Lower leg skin (tissue), 3 donors: Measurements from ENCODE around the gene CLSTN1.

Source experiments
- POLR2A ChIP-seq, 2 donors: fragments of 450-650 bp; IDR thresholded peaks; one replicate each; pipeline ENCODE4 v1.6.1; 2016 to 2017; ENCODE audit warnings: antibody characterized with exemption in 2 of 2, mild to moderate bottlenecking in 1 of 2, moderate library complexity in 1 of 2
- TF ChIP-seq, protein P1 (sequence below), 3 donors: fragments of 450-650 bp; IDR thresholded peaks; one replicate each; pipeline ENCODE4 v1.5.1; 2016; ENCODE audit warnings: antibody characterized with exemption in 3 of 3, mild to moderate bottlenecking in 3 of 3, moderate library complexity in 2 of 3

DNA sequence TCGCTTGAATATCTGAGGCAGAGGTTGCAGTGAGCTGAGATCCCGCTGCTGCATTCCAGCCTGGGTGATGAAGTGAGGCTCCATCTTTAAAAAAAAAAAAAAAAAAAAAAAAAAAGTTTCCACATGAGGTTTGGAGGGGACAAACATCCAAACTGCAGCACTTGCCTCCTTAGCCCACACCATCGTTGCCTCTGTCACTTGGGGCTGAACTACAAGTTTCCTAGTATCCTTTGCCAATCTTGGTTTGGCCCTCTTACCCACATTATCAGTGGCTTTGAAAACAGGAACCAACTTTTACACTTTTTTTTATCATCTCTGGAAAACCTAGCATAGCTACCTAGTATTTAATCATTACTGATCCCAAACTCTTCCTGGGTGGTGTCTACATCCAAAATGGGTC, 59.2 kb downstream of the CLSTN1 start:
- TF ChIP-seq, protein P1, sequence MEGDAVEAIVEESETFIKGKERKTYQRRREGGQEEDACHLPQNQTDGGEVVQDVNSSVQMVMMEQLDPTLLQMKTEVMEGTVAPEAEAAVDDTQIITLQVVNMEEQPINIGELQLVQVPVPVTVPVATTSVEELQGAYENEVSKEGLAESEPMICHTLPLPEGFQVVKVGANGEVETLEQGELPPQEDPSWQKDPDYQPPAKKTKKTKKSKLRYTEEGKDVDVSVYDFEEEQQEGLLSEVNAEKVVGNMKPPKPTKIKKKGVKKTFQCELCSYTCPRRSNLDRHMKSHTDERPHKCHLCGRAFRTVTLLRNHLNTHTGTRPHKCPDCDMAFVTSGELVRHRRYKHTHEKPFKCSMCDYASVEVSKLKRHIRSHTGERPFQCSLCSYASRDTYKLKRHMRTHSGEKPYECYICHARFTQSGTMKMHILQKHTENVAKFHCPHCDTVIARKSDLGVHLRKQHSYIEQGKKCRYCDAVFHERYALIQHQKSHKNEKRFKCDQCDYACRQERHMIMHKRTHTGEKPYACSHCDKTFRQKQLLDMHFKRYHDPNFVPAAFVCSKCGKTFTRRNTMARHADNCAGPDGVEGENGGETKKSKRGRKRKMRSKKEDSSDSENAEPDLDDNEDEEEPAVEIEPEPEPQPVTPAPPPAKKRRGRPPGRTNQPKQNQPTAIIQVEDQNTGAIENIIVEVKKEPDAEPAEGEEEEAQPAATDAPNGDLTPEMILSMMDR (IDR thresholded peaks at IDR 0.05), result no peak
- no peak for TF ChIP-seq POLR2A (IDR thresholded peaks at IDR 0.05)
